HG03103 (cell line): Measurements from ENCODE around the gene COL21A1.

Source experiments
- ATAC-seq: cut with Tn5 transposase; IDR thresholded peaks from one replicate; pipeline ENCODE4 v1.9.1; 2021; ENCODE audit warnings: low read depth; ENCODE audit not compliant: unreplicated experiment

Gene COL21A1

DNA sequence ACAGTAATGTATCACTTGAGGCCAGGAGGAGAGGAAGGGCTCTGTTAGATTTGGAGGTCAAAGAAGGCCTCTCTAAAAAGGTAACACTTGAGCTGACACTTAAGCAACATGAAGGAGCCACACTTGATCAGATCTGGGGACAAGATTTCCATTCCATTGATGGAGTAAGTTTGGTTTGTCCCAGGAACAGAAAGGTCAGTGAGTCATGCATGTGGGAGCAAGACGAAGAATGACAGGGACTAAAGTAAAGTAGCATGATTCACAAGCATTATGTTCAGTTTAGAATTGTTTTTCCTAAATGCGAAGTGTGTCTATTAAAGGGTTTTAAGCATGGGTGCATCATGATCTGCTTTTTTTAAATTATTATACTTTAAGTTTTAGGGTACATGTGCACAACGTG, 47.4 kb downstream of the COL21A1 start:
- no peak for ATAC-seq

- no peak for ATAC-seq
These were observed 53.5 kb downstream of the COL21A1 start for GRCh38 chr6:56193846-56194245.

DNA sequence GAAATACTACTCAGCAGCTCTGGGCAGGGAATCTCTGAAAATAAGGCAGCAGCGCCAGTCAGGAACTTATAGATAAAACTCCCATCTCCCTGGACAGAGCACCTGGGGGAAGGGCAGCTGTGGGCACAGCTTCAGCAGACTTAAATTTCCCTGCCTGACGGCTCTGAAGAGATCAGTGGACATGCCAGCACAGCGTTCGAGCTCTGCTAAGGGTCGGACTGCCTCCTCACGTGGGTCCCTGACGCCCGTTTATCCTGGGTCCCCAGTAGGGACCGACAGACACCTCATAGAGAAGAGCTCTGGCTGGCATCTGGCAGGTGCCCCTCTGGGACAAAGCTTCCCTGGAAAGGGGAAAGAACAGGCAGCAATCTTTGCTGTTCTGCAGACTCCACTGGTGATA, 59.0 kb downstream of the COL21A1 start:
- no peak for ATAC-seq

DNA sequence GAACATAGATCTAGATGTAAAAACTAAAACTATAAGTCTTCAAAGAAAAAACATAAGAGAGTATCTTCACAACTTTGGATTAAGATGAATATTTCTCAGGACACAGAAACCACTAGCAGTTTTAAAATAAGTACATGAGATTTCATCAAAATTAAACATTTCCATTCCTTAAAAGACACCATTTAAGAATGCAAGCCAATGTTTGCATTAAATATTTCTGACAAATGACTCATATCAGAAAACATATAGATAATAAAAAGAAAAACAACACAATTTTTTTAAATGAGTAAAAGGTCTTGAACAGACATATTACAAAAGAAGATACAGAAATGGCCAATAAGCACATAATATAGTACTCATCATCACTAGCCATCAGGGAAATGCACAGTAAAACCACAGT, 59.7 kb downstream of the COL21A1 start:
- no peak for ATAC-seq

- ATAC-seq, result no peak
These were observed 70.6 kb downstream of the COL21A1 start for GRCh38 chr6:56176741-56177140.

GRCh38 chr6:56173228-56173627, 74.2 kb downstream of the COL21A1 start:
- ATAC-seq, result no peak

DNA sequence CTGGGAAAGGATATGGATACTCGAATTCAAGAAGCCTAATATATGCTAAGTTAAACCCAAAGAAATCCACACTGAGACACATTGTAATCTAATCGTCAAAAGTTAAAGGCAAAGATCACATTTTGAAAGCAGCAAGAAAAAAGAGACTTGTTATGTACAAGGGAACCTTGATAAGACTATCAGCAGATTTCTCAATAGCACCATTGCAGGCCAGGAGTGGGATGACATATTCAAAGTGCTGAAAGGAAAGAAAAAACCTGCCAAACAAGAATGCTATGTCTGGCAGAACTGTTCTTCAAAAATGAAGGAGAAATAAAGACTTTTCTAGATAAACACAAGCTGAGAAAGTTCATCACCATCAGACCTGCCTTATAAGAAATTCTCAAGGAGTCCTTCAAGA, 75.2 kb downstream of the COL21A1 start:
- no peak for ATAC-seq

DNA sequence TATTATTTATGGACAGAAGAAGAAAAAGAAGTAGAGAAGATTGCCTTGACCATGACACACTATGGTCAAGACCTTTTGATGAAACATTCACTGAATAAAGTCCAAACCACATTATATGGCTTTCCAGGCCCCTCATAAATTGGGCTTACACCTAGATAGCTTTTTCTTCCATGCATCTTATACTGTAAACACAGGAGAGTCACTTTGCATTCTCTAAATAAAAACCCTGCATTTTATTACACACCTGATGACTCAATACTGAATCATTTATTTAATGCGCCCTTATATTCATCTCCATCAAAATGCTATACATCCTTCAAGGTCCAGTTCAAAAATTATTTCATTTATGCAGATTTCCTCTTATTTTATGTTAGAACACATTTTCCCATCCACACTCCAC, 78.0 kb downstream of the COL21A1 start:
- ATAC-seq, result no peak

- ATAC-seq, result no peak
These were observed 78.8 kb downstream of the COL21A1 start for GRCh38 chr6:56168596-56168995.

- no peak for ATAC-seq
These were observed 85.3 kb downstream of the COL21A1 start for GRCh38 chr6:56162081-56162480.

DNA sequence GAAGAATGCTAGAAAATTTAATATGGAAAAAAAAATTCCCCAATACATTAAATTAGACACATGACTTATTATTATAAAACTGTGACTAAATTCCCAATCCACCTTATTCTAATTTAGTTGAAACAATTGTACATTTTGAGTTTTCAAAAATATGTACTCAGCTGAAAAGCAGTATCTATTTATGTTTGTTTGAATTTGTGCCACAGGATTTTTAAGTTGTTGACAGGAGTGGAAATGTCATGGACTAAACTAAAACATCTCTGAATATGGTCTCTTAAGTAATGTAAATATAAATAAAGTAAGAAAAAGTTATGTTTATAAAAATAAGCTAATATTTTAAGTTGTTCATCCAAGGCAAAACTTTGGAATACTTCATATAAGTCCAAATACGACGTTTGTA, 86.9 kb downstream of the COL21A1 start:
- no peak for ATAC-seq

- ATAC-seq, result no peak
These were observed 88.8 kb downstream of the COL21A1 start for GRCh38 chr6:56158571-56158970.

DNA sequence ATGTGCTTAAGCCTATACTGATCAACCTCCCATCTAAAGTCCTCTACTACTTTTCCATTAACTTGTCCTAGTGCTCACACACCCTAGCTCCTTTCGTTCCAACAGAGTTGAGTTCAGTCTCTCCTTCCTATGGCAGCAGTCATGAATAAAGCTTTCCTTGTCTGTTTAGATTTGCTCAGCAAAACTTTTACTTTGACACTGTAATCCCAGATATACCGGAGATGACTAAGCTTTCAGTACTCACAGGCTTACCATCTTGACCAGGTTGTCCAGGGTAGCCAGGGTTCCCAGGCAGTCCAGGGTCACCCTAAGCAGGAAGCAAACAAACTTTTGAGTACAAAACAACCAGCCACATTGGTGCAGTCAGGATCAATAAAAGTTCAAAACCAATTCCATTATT, 90.7 kb downstream of the COL21A1 start:
- ATAC-seq, result no peak

- no peak for ATAC-seq
These were observed 91.7 kb downstream of the COL21A1 start for GRCh38 chr6:56155634-56156141.

DNA sequence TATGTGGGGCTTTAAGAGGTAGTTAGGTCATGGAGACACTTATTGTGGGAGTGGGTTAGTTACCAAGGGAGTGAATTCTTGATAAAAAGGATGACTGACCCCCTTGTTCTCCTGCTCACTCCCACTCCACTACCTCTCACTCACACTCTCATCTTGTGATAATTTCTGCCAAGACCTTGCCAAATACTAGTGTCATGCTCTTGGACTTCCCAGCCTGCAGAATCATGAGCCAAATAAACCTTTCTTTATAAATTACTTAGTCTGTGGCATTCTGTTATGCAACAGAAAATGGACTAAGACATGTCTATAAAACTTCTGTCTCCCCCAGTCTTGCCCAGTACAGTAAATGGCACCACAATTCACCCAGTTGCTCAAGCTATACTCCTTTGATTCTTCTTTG, 93.3 kb downstream of the COL21A1 start:
- ATAC-seq, result no peak

- ATAC-seq, result no peak
These were observed 94.8 kb downstream of the COL21A1 start for GRCh38 chr6:56152611-56153010.

DNA sequence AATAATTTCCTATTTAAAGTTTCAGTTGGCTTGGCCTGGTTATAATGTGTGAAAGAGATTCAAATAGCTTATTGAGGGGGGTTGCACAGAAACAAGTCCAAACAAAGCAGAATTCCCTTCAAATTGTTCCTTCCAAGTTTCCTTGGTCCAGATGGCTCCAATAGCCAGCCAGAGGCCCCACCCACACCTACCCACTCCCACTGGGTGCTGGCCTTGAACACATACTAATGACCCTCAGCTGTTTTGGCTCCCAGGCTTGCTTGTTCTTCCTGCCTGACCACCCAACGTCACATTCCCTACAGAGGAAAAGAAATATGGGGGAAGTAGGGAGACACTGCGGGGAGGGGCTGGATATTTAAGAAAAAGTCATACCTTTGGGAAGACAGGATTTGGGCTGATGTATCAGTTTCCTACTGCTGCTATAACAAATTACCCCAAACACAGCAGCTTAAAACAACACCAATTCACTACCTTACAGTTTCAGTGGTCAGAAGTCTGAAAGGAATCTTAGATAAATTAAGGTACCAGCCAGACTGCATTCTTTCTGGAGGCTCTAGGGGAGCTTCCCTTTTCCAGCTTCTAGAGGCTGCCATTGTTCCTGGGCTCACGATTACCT, 95.7 kb downstream of the COL21A1 start:
- no peak for ATAC-seq

GRCh38 chr6:56148488-56149186, 98.7 kb downstream of the COL21A1 start:
- ATAC-seq, result no peak

DNA sequence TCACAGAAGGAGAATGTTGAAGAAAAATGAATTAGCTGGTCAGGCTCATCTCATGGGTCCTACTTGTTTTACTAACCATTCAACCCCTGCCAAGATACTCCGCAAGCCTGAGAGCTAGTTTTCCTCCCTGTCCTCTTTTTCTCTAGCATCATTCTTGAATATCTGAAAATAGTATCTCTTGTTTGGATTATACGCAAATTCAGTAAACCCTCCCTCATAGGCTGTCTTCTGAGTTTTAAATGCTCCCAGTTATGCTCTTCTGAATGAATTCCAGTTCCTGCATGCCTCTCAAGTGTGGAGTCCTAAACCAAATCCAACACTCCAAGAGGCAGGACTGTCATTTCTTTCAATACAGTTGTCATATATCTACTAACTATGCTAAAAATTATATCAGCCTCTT, 99.6 kb downstream of the COL21A1 start:
- ATAC-seq, result no peak

- no peak for ATAC-seq
These were observed 101.3 kb downstream of the COL21A1 start for GRCh38 chr6:56146086-56146485.

DNA sequence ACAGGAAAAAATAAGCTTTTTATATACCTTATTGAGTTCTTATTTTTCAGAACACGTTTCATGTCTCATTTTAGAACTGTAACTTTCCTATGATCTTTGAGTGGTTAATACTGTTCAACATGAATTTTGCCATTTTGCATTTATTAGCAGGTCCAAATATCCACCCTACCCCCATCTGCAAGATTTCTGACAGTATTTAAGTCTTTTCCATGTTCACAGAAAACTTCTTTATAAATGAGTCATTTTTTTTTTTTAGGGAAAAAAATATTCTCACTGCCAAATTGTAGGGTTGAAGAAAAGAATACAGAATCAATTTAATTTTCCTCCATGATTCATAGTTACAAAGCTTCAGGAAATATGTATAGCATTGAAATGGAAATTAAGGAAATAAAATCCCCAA, 101.8 kb downstream of the COL21A1 start:
- no peak for ATAC-seq

DNA sequence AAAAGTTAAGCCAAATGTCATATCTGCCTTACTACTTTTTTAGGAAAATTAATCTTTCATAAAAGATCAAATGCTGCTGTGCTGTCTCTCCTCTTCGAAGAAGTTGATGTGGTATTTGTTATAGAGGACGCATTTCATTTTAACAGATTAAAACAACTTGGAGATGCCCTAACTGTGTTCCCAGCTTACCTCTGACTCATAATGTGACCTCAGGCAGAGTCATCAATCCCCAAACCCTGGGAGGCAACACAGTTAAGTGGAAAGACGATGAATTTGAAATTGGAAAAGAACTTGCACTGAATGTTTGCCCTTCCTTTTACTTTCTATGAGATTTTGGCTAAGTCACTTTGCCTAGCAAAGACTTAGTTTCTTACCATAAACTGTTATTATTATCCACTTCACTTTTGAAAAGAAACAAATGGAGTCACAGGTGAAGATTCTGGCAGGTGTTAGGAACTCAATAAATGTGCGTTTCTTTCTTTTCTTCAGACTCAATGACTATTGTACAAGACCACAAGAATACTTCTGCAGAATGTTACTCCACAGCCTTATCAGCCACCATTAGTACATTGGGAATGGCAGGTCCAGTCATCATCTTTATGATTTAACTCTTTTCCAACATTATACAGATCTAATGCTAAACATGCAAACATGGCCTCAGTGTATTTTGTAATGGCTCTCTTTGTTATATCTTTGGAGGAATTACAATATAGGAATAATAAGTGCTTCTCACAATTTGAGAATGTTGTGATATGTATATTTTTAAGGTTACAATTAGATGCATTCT, 102.6 kb downstream of the COL21A1 start:
- ATAC-seq, result no peak
